Psoas muscle (tissue), 8 donors: ENCODE measurements around the gene ADCY2. TPM values are rescaled to one million over a fixed set of nuclear protein-coding genes. Genes with fewer than 3 reads are reported as not detected.
A peak's percentile ranks its signal among the peaks of the same experiment; 100 is the strongest.

Experiments
- ATAC-seq, 4 donors: fragments of 200-7000 bp; cut with Tn5 transposase; one replicate each; pipeline ENCODE4 v1.9.1; 2020; ENCODE audit warnings: moderate library complexity in 3 of 4, mild to moderate bottlenecking in 2 of 4
- DNase-seq, 2 donors: peaks; one replicate each; pipeline ENCODE4 v3.0.0-alpha.2; 2020
- H3K27ac ChIP-seq: fragments of 200-600 bp; one replicate; pipeline ENCODE4 v1.8.0; 2022
- H3K27me3 ChIP-seq, 3 donors: fragments of 200-600 bp in 1 of 3; one replicate each; pipeline versions ENCODE4 v1.6.1 to v1.8.0; 2013 to 2022; ENCODE audit warnings: low read length in 2 of 3, mild to moderate bottlenecking in 2 of 3, moderate library complexity in 1 of 3; ENCODE audit not compliant: insufficient read depth in 3 of 3
- H3K36me3 ChIP-seq, 2 donors: fragments of 200-600 bp in 1 of 2; one replicate each; pipeline versions ENCODE4 v1.6.1 to v1.8.0; 2013 to 2022; ENCODE audit warnings: low read depth in 1 of 2, mild to moderate bottlenecking in 1 of 2, moderate library complexity in 1 of 2; ENCODE audit not compliant: insufficient read depth in 1 of 2
- H3K4me1 ChIP-seq: fragments of 200-600 bp; one replicate; pipeline ENCODE4 v1.8.0; 2022
- H3K4me3 ChIP-seq: fragments of 200-600 bp; one replicate; pipeline ENCODE4 v1.8.0; 2022; ENCODE audit warnings: mild to moderate bottlenecking
- H3K9me3 ChIP-seq: fragments of 200-600 bp; one replicate; pipeline ENCODE4 v1.8.0; 2022
- WGBS, 3 donors: extraction: QIAGEN DNeasy Blood & Tissue Kit; methylation state at CpG; one replicate each; pipeline versions ENCODE4 v1.1.6 to v1.1.7; 2013; 5-methylcytosine and 5-hydroxymethylcytosine counted together
- intact Hi-C, 2 donors: fragments of 100-400 bp; cut with DNase I; formaldehyde crosslinking; loops; one replicate each; pipeline versions ENCODE4 v1.11.0 to v1.14.2; 2022
- polyA plus RNA-seq, 3 donors: library from polyadenylated mRNA; stranded (reverse); fragments of 200-250 nt; gene quantifications; one replicate each; pipeline ENCODE4 v1.2.3, GENCODE V29; 2013
- total RNA-seq, 4 donors: library from RNA; stranded (reverse); fragmentation: NEBNext Ultra II Directional in 2 of 4; extraction: Animal tissue kit (Norgen Biotek cat#: 25700) in 2 of 4; gene quantifications; one replicate each; pipeline versions ENCODE4 v1.2.1 to v1.2.4, GENCODE V29; 2021 to 2023
- TF ChIP-seq, protein P1 (sequence below): fragments of 200-600 bp; IDR thresholded peaks from one replicate; pipeline ENCODE4 v1.8.0; 2022; ENCODE audit warnings: antibody characterized with exemption
- donor health status: healthy with polysubstance abuse.
- donor health status: DM: no; HTN: no; CAD: no; lungs with moderate emphysema.
- donor health status: Bipolar disorder and iron deficiency.
- donor health status: healthy.
- donor health status: DM: yes; HTN: yes; CAD: no.
- donor health status: DM: no; HTN: no; CAD: no.
- donor health status: DM: no; HTN: no; CAD: no.
- donor health status: DM: yes; HTN: yes; CAD: no.

ADCY2 gene
- total and polyA plus RNA-seq, 7 donors: 24.3 to 91.4 (median 55.1) TPM

DNA sequence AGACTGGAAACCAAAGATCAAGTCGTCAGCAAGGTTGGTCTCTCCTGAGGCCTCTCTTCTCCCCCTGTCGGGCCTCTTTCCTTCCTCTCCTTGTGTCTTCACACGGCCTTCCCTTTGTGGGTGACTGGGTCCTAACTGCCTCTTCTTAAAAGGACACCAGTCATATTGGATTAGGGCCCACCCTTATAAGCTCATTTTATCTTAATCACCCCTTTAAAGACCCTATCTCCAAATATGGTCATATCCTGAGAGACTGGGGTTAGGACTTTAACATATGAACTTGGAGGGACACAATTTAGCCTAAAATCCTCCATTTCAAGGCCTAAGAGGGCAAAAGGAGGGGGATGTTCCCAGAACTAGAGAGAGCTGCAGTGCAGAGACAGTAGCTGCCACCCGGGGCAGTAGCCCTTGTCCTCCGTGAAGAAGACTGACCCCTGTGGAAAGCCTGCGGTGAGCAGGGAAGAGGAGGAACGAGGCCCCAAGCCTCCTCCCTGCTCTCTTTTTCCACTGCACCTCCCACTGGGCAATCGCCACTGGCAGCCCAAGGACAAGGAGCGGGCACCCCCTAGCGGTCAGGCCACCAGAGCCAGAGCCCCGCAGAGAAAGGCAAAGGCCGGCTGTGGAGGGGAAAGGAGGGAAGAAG is 420.1 kb downstream of the ADCY2 start:
- Histone ChIP-seq H3K9me3 (no peaks in the 10 kb centered on the region), H3K27ac (peak overlapping the region; percentile 23), H3K27me3 (no peaks in the 10 kb centered on the region), H3K36me3 (peaks cover 0 to 41% of the 10 kb centered on the region in 2 donors), H3K4me3 (no peak overlapping the region), H3K4me1 (no peaks in the 10 kb centered on the region)
- WGBS, 3 donors: 18 to 23% (median 21%) methylated on average over 12 of the region's 12 CpGs
- peak; percentile 95 to 98 (median 96) for ATAC-seq
- DNase-seq: peak; percentile 86 to 88
- TF ChIP-seq, protein P1, sequence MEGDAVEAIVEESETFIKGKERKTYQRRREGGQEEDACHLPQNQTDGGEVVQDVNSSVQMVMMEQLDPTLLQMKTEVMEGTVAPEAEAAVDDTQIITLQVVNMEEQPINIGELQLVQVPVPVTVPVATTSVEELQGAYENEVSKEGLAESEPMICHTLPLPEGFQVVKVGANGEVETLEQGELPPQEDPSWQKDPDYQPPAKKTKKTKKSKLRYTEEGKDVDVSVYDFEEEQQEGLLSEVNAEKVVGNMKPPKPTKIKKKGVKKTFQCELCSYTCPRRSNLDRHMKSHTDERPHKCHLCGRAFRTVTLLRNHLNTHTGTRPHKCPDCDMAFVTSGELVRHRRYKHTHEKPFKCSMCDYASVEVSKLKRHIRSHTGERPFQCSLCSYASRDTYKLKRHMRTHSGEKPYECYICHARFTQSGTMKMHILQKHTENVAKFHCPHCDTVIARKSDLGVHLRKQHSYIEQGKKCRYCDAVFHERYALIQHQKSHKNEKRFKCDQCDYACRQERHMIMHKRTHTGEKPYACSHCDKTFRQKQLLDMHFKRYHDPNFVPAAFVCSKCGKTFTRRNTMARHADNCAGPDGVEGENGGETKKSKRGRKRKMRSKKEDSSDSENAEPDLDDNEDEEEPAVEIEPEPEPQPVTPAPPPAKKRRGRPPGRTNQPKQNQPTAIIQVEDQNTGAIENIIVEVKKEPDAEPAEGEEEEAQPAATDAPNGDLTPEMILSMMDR: peak; percentile 82
- intact Hi-C loops: loop anchor here in 1 of 2 donors (5.0 to 10.0 kb wide), 2 partner anchors 421 to 554 kb away; partner anchors contain the start of gene ADCY2

DNA sequence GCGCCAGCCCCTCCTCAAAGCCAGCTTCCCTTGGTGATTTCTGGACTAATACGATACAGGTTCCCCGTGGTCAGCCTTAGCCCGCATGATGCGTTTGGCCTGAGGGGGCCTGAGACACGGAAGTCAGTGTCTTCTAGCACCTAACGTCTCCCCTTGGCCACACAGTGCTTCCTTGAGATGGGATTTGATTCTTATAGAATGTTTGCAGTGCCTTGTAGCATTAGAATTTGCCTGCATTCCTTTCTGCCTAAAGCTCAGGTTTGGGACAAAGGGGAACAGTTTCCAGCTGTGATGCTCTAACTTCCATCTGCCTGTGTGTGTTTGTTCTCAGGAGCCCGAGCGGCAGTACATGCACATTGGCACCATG is 420.6 kb downstream of the ADCY2 start:
- Histone ChIP-seq H3K36me3 (peaks cover 0 to 46% of the 10 kb centered on the region in 2 donors), H3K4me1 (no peaks in the 10 kb centered on the region), H3K27ac (no peak overlapping the region), H3K4me3 (no peak overlapping the region), H3K27me3 (no peaks in the 10 kb centered on the region), H3K9me3 (no peaks in the 10 kb centered on the region)
- DNase-seq (no peak), ATAC-seq (no peak)
- WGBS, 3 donors: 40 to 49% (median 46%) methylated on average over 9 of the region's 9 CpGs
- TF ChIP-seq, protein P1: no peak
- intact Hi-C loops: loop anchor here in 1 of 2 donors (5.0 to 10.0 kb wide), 2 partner anchors 422 to 554 kb away; partner anchors contain the start of gene ADCY2

DNA sequence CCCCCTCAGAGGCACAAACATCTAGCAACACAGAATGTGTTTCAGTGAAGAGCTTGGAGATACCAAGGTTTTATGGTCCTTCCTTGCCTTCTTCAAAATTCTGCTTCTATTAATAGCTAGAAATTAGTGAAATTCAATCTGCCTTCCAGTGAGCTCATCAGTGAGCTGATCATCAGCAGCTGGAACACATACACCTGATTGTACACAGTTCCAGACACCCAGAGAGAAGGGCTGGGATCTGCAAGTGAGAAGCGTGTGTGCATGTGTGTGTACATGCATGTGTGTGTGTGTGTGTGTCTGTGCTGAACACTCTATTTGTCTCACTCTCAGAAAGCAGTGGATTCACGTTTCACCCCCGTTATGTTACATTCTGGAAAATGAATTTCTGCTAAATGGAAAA is 426.5 kb downstream of the ADCY2 start:
- Histone ChIP-seq H3K4me3 (no peak overlapping the region), H3K9me3 (no peaks in the 10 kb centered on the region), H3K27me3 (no peaks in the 10 kb centered on the region), H3K27ac (no peak overlapping the region), H3K4me1 (peaks cover 7% of the 10 kb centered on the region), H3K36me3 (peaks cover 0 to 81% of the 10 kb centered on the region in 2 donors)
- intact Hi-C loops: no loop called here
- TF ChIP-seq, protein P1: no peak
- 37 to 44% (median 44%) methylated on average over 3 of the region's 3 CpGs for WGBS, 3 donors
- DNase-seq (no peak), ATAC-seq (peak in 2 of 4 donors; percentile 42 to 55)

DNA sequence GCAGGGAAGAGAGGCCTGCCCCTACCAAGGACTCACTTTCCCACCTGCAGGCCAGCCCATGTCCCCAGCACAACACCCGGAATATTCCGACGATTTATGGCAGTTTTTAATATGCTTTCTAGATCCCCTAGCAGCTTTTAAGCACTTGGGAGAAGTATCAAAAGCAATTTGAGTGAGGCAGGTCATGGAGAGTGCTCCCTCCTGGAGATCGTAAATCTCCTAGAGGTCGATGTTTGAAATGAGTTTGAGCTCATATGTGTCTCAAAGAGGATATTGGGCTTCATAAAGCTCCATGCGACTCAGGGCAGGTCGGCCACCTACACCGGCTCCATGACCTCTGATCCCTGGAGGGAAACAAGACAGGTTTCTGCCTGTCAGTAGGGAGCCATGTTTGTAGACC is 427.7 kb downstream of the ADCY2 start:
- no peaks in the 10 kb centered on the region for H3K27me3 ChIP-seq
- TF ChIP-seq, protein P1: no peak
- no peak for DNase-seq
- intact Hi-C loops: no loop called here
- 39 to 45% (median 42%) methylated on average over 8 of the region's 8 CpGs for WGBS, 3 donors
- no peak for ATAC-seq
- H3K36me3 ChIP-seq: peaks cover 0 to 78% of the 10 kb centered on the region in 2 donors
- no peak overlapping the region for H3K27ac ChIP-seq
- H3K4me3 ChIP-seq: no peak overlapping the region
- H3K4me1 ChIP-seq: peaks cover 7% of the 10 kb centered on the region
- H3K9me3 ChIP-seq: no peaks in the 10 kb centered on the region
